HEK293T (cell line): ENCODE results near the gene SAMD1.

Experiments
- CTCF ChIA-PET: fragments of 350-600 bp; formaldehyde crosslinking; extraction: SDS; loops from one replicate; lab custom pipeline; 2021; ENCODE audit warnings: antibody characterized with exemption, inconsistent platforms; lab: Yijun Ruan, JAX
- POLR2A ChIA-PET: fragments of 350-600 bp; formaldehyde crosslinking; extraction: SDS; loops from one replicate; lab custom pipeline; 2020; ENCODE audit warnings: antibody characterized with exemption, inconsistent platforms; lab: Yijun Ruan, JAX
- DNase-seq: peaks from one replicate; pipeline ENCODE4 v3.0.0; 2012; ENCODE audit warnings: mixed read lengths; ENCODE audit errors: extremely low spot score
- ARNT ChIP-seq: fragments of 450-650 bp; IDR thresholded peaks from 2 replicates; pipeline ENCODE4 v1.6.1; 2017; ENCODE audit warnings: mild to moderate bottlenecking
- BHLHE40 ChIP-seq: fragments of 450-650 bp; IDR thresholded peaks from 2 replicates; pipeline ENCODE4 v1.6.1; 2016; ENCODE audit warnings: mild to moderate bottlenecking, moderate library complexity, borderline replicate concordance
- CTBP1 ChIP-seq: fragments of 450-650 bp; IDR thresholded peaks from 2 replicates; pipeline ENCODE4 v1.6.1; 2016; ENCODE audit warnings: borderline replicate concordance
- ELF4 ChIP-seq: fragments of 450-650 bp; IDR thresholded peaks from 2 replicates; pipeline ENCODE4 v1.6.1; 2017; ENCODE audit warnings: antibody characterized with exemption
- FOXA1 ChIP-seq: fragments of 450-650 bp; IDR thresholded peaks from 2 replicates; pipeline ENCODE4 v1.6.1; 2016; ENCODE audit warnings: mild to moderate bottlenecking
- FOXK2 ChIP-seq: fragments of 450-650 bp; IDR thresholded peaks from 2 replicates; pipeline ENCODE4 v1.6.1; 2016; ENCODE audit warnings: mild to moderate bottlenecking
- FOXM1 ChIP-seq: fragments of 450-650 bp; IDR thresholded peaks from 2 replicates; pipeline ENCODE4 v1.6.1; 2017; ENCODE audit warnings: mild to moderate bottlenecking, borderline replicate concordance
- HDGF ChIP-seq: fragments of 450-650 bp; IDR thresholded peaks from 2 replicates; pipeline ENCODE4 v1.6.1; 2017; ENCODE audit warnings: antibody characterized with exemption, borderline replicate concordance
- L3MBTL2 ChIP-seq: fragments of 450-650 bp; conservative IDR thresholded peaks from 2 replicates; pipeline ENCODE4 v1.6.1; 2016; ENCODE audit warnings: mild to moderate bottlenecking
- LEF1 ChIP-seq: fragments of 450-650 bp; IDR thresholded peaks from 2 replicates; pipeline ENCODE4 v1.6.1; 2017; ENCODE audit warnings: mild to moderate bottlenecking, borderline replicate concordance
- NFRKB ChIP-seq: fragments of 450-650 bp; IDR thresholded peaks from 2 replicates; pipeline ENCODE4 v1.6.1; 2016; ENCODE audit warnings: mild to moderate bottlenecking, moderate library complexity
- PKNOX1 ChIP-seq: fragments of 450-650 bp; IDR thresholded peaks from 2 replicates; pipeline ENCODE4 v1.6.1; 2016
- SP1 ChIP-seq: fragments of 450-650 bp; IDR thresholded peaks from 2 replicates; pipeline ENCODE4 v1.6.1; 2017
- SUZ12 ChIP-seq: fragments of 450-650 bp; IDR thresholded peaks from 2 replicates; pipeline ENCODE4 v1.6.1; 2016; ENCODE audit warnings: mild to moderate bottlenecking
- TARDBP ChIP-seq: fragments of 450-650 bp; IDR thresholded peaks from 2 replicates; pipeline ENCODE4 v1.6.1; 2016
- ZNF384 ChIP-seq: fragments of 450-650 bp; IDR thresholded peaks from 2 replicates; pipeline ENCODE4 v1.6.1; 2016

The SAMD1 gene

GRCh38 chr19:14055396-14055795 lies 35.2 kb downstream of the SAMD1 start:
- no peak for DNase-seq
- ChIA-PET CTCF (no interaction called here), POLR2A (interaction anchor here (1.0 kb wide), 1 partner anchor 81 kb away, joined by 3 read pairs; no protein-coding TSS in a partner anchor)
- no peak for TF ChIP-seq ELF4
- TF ChIP-seq PKNOX1, result no peak
- no peak for TF ChIP-seq BHLHE40
- TF ChIP-seq FOXM1, result no peak
- no peak for TF ChIP-seq NFRKB
- TF ChIP-seq FOXK2, result no peak
- TF ChIP-seq ARNT, result no peak
- no peak for TF ChIP-seq FOXA1
- TF ChIP-seq CTBP1, result no peak
- no peak for TF ChIP-seq ZNF384
- TF ChIP-seq SP1, result no peak

- no peak for DNase-seq
- CTCF ChIA-PET, result no interaction called here
- POLR2A ChIA-PET, result interaction anchor here (0.9 kb wide), 1 partner anchor 48 kb away, joined by 3 read pairs; the partner anchor contains the start of gene RFX1
Measured at GRCh38 chr19:14054721-14055120, 35.8 kb downstream of the SAMD1 start.

GRCh38 chr19:14054099-14054498 lies 36.5 kb downstream of the SAMD1 start:
- POLR2A ChIA-PET, result interaction anchor here (0.9 kb wide), 1 partner anchor 48 kb away, joined by 3 read pairs; the partner anchor contains the start of gene RFX1
- DNase-seq, result no peak
- TF ChIP-seq TARDBP (no peak), CTBP1 (no peak), PKNOX1 (no peak), FOXK2 (no peak), SP1 (no peak), NFRKB (no peak), BHLHE40 (no peak), LEF1 (no peak), ELF4 (no peak), HDGF (no peak)
- CTCF ChIA-PET, result no interaction called here

More at GRCh38 chr19:14054721-14055120, 35.8 kb downstream of the SAMD1 start:
- no peak for TF ChIP-seq SUZ12
- no peak for TF ChIP-seq ELF4
- TF ChIP-seq PKNOX1, result no peak
- no peak for TF ChIP-seq SP1
- no peak for TF ChIP-seq CTBP1
- no peak for TF ChIP-seq FOXK2
- TF ChIP-seq TARDBP, result no peak
- no peak for TF ChIP-seq FOXA1
- TF ChIP-seq HDGF, result no peak

- no peak for TF ChIP-seq FOXA1
- no peak for TF ChIP-seq ZNF384
- TF ChIP-seq HDGF, result no peak
- no peak for TF ChIP-seq SUZ12
- no peak for TF ChIP-seq TARDBP
- TF ChIP-seq SP1, result no peak
- no peak for TF ChIP-seq NFRKB
- TF ChIP-seq ELF4, result no peak
- no peak for TF ChIP-seq FOXM1
- TF ChIP-seq LEF1, result no peak
- TF ChIP-seq CTBP1, result no peak
- TF ChIP-seq L3MBTL2, result no peak
- TF ChIP-seq BHLHE40, result no peak
- ChIA-PET POLR2A (interaction anchor here (1.1 kb wide), 1 partner anchor 47 kb away, joined by 3 read pairs; the partner anchor contains the start of gene RFX1), CTCF (interaction anchor here (2.3 kb wide), 1 partner anchor 11 kb away, joined by 15 read pairs; no protein-coding TSS in a partner anchor)
- DNase-seq, result no peak
Measured at GRCh38 chr19:14053500-14053899, 37.1 kb downstream of the SAMD1 start.

- ChIA-PET POLR2A (interaction anchor here (1.1 kb wide), 1 partner anchor 47 kb away, joined by 3 read pairs; the partner anchor contains the start of gene RFX1), CTCF (interaction anchor here (2.3 kb wide), 1 partner anchor 10 kb away, joined by 15 read pairs; no protein-coding TSS in a partner anchor)
- no peak for TF ChIP-seq FOXM1
- TF ChIP-seq L3MBTL2, result no peak
- TF ChIP-seq TARDBP, result no peak
- DNase-seq, result no peak
Measured at GRCh38 chr19:14053032-14053431, 37.5 kb downstream of the SAMD1 start.

- POLR2A ChIA-PET, result interaction anchor here (1.1 kb wide), 1 partner anchor 46 kb away, joined by 3 read pairs; the partner anchor contains the start of gene RFX1
- TF ChIP-seq NFRKB, result no peak
- TF ChIP-seq HDGF, result no peak
- TF ChIP-seq FOXA1, result no peak
- CTCF ChIA-PET, result interaction anchor here (2.3 kb wide), 1 partner anchor 10 kb away, joined by 15 read pairs; no protein-coding TSS in a partner anchor
- DNase-seq, result no peak
Measured at GRCh38 chr19:14052470-14052869, 38.1 kb downstream of the SAMD1 start.
